Ectodermal cell (in vitro differentiated cells): ENCODE data around the gene GKN2.

Experiments
- H3K27ac ChIP-seq: 2 replicates; pipeline ENCODE4 v1.7.0; 2013; ENCODE audit warnings: mild to moderate bottlenecking, low read depth, low read length; ENCODE audit not compliant: insufficient read depth, poor library complexity, severe bottlenecking
- H3K27me3 ChIP-seq: 2 replicates; pipeline ENCODE4 v1.7.0; 2013; ENCODE audit warnings: mild to moderate bottlenecking, low read length; ENCODE audit not compliant: insufficient read depth, control insufficient read depth, poor library complexity, severe bottlenecking
- H3K36me3 ChIP-seq: one replicate; pipeline ENCODE4 v1.7.0; 2013; ENCODE audit warnings: low read length; ENCODE audit not compliant: control insufficient read depth, insufficient read depth
- H3K4me1 ChIP-seq: one replicate; pipeline ENCODE4 v1.7.0; 2013; ENCODE audit warnings: low read length; ENCODE audit not compliant: control insufficient read depth, insufficient read depth
- H3K4me3 ChIP-seq: 2 replicates; pipeline ENCODE4 v1.7.0; 2013; ENCODE audit warnings: low read depth, low read length, control low read depth; ENCODE audit not compliant: insufficient read depth
- H3K9me3 ChIP-seq: 2 replicates; pipeline ENCODE4 v1.7.0; 2013; ENCODE audit warnings: mild to moderate bottlenecking, low read length, moderate library complexity; ENCODE audit not compliant: control insufficient read depth
- WGBS, 2 experiments: methylation state at CpG; one replicate each; pipeline ENCODE4 v1.1.7; 2013; ENCODE audit warnings: missing lambda C conversion rate in 2 of 2; 5-methylcytosine and 5-hydroxymethylcytosine counted together

Gene GKN2

GRCh38 chr2:68912111-68912510 lies 40.6 kb downstream of the GKN2 start:
- H3K4me3 ChIP-seq, result no peak overlapping the region
- H3K27ac ChIP-seq, result no peak overlapping the region
- no peaks in the 10 kb centered on the region for H3K36me3 ChIP-seq
- no peaks in the 10 kb centered on the region for H3K27me3 ChIP-seq
- no peaks in the 10 kb centered on the region for H3K9me3 ChIP-seq
- WGBS, 2 experiments, result 97 to 99% methylated on average over 3 of the region's 3 CpGs
- H3K4me1 ChIP-seq, result no peaks in the 10 kb centered on the region

GRCh38 chr2:68911709-68912108 lies 41.0 kb downstream of the GKN2 start:
- 88 to 92% methylated on average over 1 of the region's 1 CpG for WGBS, 2 experiments
- H3K36me3 ChIP-seq, result no peaks in the 10 kb centered on the region
- no peaks in the 10 kb centered on the region for H3K4me1 ChIP-seq
- no peaks in the 10 kb centered on the region for H3K27me3 ChIP-seq
- H3K9me3 ChIP-seq, result no peaks in the 10 kb centered on the region
- H3K27ac ChIP-seq, result no peak overlapping the region
- no peak overlapping the region for H3K4me3 ChIP-seq

DNA sequence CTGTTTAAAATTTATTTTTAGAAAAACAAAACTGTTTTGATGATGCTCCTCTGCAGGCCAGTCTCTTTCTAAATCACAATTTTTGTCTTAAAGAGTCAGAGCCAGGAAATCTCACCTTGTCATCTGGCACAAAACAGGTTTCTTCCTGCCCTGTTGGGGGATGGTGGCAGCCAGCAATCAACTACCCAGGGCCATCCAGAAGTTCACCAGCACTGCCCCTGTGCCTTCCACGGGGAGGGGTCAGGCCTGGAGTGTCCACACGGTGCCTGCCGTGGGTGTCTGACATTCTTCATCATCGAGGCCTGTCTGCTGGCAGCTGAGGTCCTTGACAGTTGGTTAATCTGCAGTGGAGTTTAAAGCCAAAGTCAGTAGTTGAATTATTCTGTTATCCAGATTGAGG lies 41.4 kb downstream of the GKN2 start:
- no peaks in the 10 kb centered on the region for H3K9me3 ChIP-seq
- H3K27me3 ChIP-seq, result no peaks in the 10 kb centered on the region
- H3K4me1 ChIP-seq, result no peaks in the 10 kb centered on the region
- H3K36me3 ChIP-seq, result no peaks in the 10 kb centered on the region
- no peak overlapping the region for H3K4me3 ChIP-seq
- H3K27ac ChIP-seq, result no peak overlapping the region
- 76 to 78% methylated on average over 4 of the region's 4 CpGs for WGBS, 2 experiments

DNA sequence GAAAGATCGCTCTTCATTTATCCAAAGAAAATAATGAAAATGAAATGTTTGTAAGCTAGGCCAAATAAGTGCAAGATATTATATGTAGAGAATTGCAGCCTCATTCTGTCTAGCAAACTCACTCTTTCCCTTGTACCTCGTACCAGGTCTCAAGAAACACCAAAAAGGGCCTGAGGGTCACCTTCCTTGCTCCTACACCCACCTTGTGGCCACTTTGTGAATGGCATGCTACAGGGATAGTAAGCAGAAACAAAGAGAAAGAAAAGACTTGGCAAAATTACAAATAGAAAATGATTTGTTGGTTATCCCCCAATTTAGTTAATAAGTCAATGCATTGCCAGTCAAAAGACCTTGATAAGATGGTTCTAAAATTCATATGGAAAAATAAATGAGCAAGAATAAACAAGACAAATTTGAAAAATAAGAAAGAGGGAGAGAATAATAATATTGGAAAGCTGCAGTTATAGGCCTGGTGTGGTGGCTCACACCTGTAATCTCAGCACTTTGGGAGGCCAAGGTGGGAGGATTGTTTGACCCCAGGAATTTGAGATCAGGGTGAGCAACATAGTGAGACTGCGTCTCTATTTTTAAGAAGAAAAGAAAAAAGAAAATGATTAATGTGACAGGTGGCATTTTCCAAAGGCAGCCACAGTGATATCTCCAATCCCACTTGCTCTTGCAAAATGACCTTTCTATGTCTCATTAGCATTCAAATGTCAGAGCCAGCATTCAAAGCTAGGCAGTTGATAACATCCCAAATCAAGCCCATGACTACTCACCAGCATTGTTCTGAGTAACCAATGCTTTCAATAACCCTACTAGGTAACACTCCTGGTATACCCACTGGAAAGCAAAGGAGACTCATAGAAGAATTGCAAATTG lies 42.7 kb downstream of the GKN2 start:
- H3K36me3 ChIP-seq, result no peaks in the 10 kb centered on the region
- H3K4me1 ChIP-seq, result no peaks in the 10 kb centered on the region
- H3K27me3 ChIP-seq, result no peaks in the 10 kb centered on the region
- 76 to 95% methylated on average over 2 to 3 of the region's 3 CpGs for WGBS, 2 experiments
- no peak overlapping the region for H3K4me3 ChIP-seq
- no peaks in the 10 kb centered on the region for H3K9me3 ChIP-seq
- no peak overlapping the region for H3K27ac ChIP-seq

DNA sequence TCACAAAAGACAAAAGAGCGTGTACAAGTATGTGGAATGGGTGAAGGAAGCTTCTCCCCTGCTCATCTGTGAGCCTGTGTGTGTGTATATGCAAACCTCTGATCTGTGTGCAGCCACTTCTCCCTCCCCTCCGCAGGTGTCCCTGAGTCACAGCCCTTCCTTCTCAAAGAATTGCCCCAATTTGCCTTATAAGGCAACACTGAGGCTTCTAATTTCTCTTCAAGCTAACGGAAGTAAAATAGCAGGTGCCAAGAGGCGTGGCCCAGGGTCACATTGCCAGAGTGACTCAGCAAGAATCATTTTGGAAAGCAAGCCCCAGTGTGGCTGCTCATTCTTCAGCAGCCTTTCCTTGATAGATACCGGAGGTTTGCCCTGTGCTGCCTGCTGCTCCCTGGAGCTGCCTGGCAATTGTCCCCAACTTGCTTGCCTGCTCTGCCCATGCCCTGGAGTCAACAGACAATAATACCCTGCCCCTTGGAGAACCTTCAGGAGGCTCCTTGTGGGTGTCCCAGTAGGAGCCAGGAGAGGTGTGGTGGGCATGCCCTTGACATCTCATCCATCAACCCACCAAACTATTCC lies 44.2 kb downstream of the GKN2 start:
- H3K36me3 ChIP-seq, result no peaks in the 10 kb centered on the region
- WGBS, 2 experiments, result 76 to 77% methylated on average over 5 of the region's 5 CpGs
- no peaks in the 10 kb centered on the region for H3K27me3 ChIP-seq
- H3K27ac ChIP-seq, result no peak overlapping the region
- no peak overlapping the region for H3K4me3 ChIP-seq
- H3K9me3 ChIP-seq, result no peaks in the 10 kb centered on the region
- H3K4me1 ChIP-seq, result no peaks in the 10 kb centered on the region

- 93 to 95% methylated on average over 4 of the region's 4 CpGs for WGBS, 2 experiments
- H3K36me3 ChIP-seq, result no peaks in the 10 kb centered on the region
- H3K4me1 ChIP-seq, result no peaks in the 10 kb centered on the region
- no peak overlapping the region for H3K27ac ChIP-seq
- H3K27me3 ChIP-seq, result no peaks in the 10 kb centered on the region
- no peak overlapping the region for H3K4me3 ChIP-seq
- no peaks in the 10 kb centered on the region for H3K9me3 ChIP-seq
Observed at GRCh38 chr2:68907920-68908253, 44.8 kb downstream of the GKN2 start.

- Histone ChIP-seq H3K36me3 (no peaks in the 10 kb centered on the region), H3K4me1 (no peaks in the 10 kb centered on the region), H3K27ac (no peak overlapping the region), H3K4me3 (no peak overlapping the region), H3K9me3 (no peaks in the 10 kb centered on the region), H3K27me3 (no peaks in the 10 kb centered on the region)
- 93 to 96% methylated on average over 4 to 5 of the region's 5 CpGs for WGBS, 2 experiments
Observed at GRCh38 chr2:68907232-68907919, 45.3 kb downstream of the GKN2 start.

DNA sequence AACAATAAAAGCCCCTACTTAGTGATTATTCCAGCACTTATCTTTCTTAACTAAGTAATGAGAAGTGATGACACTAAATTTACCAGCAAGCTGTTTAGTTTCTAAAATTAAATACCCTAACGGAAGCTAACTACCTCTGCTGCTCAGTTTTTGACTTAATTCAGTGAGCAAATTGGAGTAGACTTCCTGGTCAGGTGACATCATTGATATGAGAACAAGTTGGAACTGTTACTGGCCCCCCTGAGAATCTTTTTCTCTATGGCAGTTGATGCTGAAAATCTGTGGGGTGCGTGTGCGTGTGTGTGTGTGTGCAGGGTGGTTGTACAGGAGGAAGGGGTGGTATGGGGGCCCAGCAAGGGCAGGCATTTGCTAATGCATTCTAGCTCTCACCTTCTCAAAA lies 46.0 kb downstream of the GKN2 start:
- Histone ChIP-seq H3K27ac (no peak overlapping the region), H3K27me3 (no peaks in the 10 kb centered on the region), H3K36me3 (no peaks in the 10 kb centered on the region), H3K9me3 (no peaks in the 10 kb centered on the region), H3K4me1 (no peaks in the 10 kb centered on the region), H3K4me3 (no peak overlapping the region)
- 95% methylated on average over 3 of the region's 3 CpGs for WGBS, 2 experiments

GRCh38 chr2:68905116-68905515 lies 47.6 kb downstream of the GKN2 start:
- no peak overlapping the region for H3K27ac ChIP-seq
- H3K4me1 ChIP-seq, result no peaks in the 10 kb centered on the region
- H3K27me3 ChIP-seq, result no peaks in the 10 kb centered on the region
- WGBS, 2 experiments, result 85% methylated on average over 1 of the region's 2 CpGs; no CpG with 5 or more reads in 1 of the 2 experiments
- H3K9me3 ChIP-seq, result peaks cover 2% of the 10 kb centered on the region
- H3K36me3 ChIP-seq, result no peaks in the 10 kb centered on the region
- H3K4me3 ChIP-seq, result no peak overlapping the region

DNA sequence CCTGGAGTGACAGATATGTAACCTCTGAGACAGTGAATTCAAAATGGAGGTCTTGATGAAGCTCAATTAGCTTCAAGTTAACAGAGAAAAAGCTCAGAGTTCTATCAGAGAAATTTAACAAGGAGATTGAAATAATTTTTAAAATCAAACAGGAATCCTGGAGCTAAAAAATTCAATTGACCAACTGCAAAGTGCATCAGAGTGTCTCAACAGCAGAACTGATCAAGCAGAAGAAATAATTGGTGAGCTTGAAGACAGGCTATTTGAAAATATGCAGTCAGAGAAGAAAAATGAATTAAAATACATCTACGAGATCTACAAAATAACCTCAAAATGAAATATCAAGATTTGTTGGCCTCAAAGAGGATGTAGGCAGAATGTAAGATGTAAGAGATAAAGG lies 51.1 kb downstream of the GKN2 start:
- WGBS, 2 experiments, result 80% methylated on average over 1 of the region's 1 CpG; no CpG with 5 or more reads in 1 of the 2 experiments
- H3K4me3 ChIP-seq, result no peak overlapping the region
- no peaks in the 10 kb centered on the region for H3K27me3 ChIP-seq
- peaks cover 2% of the 10 kb centered on the region for H3K9me3 ChIP-seq
- no peak overlapping the region for H3K27ac ChIP-seq
- H3K4me1 ChIP-seq, result no peaks in the 10 kb centered on the region
- no peaks in the 10 kb centered on the region for H3K36me3 ChIP-seq
